ENCODE data around the gene ZNF618. TPM values are rescaled to one million over a fixed set of nuclear protein-coding genes. Genes with fewer than 3 reads are reported as not detected.

The ZNF618 gene
- polyA plus RNA-seq, 1 donor, result 47.9 TPM

GRCh38 chr9:114017741-114018715 lies 141.9 kb downstream of the ZNF618 start:
- no peak for DNase-seq

- no peak for DNase-seq
Observed at GRCh38 chr9:114021578-114021977, 145.5 kb downstream of the ZNF618 start.

DNA sequence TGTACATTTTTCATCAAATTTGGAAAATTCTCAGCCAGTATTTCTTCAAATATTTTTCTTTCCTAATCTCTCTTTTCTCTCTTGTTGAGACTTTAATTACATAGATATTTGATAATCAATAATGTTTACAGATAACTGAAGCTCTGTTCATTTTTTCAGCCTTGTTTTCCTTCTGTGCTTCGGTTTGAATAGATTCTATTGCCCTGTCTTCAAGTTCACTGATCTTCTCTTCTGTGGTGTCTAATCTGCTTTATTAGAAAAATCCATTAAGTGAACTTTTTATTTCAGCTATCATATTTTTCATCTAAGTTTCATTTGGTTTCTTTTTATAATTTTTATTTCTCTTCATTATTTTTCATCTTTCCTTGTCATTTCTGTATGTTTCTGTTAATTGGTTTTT lies 147.9 kb downstream of the ZNF618 start:
- no peak for DNase-seq

GRCh38 chr9:114025196-114025753 lies 149.2 kb downstream of the ZNF618 start:
- DNase-seq, result no peak

DNA sequence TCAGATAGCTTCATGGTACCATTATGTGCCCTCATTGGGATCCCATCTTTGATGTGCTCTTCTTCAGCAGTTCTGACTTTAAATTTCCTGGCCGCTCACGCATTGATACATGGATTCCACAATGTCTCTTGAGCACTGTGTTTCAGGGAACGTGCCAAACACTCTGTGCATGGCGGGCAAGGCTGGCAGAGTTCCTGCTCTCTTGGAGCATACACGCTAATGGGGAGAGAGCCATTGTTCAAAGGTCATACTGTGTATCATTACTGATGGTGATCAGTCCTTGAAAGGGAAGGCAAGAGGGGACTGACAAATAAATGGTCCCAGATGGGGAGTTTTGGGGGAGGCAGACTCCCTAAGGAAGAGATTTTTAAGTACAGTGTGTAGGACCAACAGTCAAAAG lies 149.7 kb downstream of the ZNF618 start:
- no peak for DNase-seq

GRCh38 chr9:114026335-114026734 lies 150.2 kb downstream of the ZNF618 start:
- DNase-seq, result no peak

DNA sequence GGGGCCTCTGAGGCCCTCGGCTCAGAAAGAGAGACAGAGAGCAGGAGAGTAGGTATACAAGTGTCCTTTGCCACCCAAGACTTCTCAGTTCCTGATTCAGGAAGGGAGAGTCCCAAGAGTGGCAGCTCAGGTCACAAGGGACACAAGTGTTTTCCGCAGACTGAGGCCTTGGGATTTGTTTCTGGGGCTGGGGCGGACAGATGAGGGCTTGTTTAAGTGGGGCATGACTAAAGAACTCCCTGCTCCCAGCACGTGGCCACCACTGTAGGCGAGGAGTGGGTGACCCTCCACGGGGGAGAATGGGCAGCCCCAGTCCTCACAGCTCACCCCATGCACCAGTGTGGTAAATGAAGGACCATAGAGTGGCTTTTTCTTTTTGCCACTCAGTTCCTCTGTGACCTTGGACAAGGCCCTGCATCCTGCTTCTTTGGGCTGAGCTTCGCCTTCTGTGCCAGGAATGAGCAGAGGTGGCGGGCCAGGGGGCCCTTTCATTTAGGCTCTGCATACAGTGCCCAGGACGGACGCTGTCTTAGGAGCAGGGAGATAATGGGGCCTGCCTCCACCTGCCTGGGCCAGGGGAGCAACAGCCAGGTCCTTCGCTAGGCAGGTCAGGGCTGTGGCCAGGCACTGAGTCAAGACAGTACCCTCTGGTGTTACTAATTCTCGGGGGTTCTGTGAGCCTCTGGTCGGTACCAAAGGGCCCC lies 151.2 kb downstream of the ZNF618 start:
- no peak for DNase-seq

DNA sequence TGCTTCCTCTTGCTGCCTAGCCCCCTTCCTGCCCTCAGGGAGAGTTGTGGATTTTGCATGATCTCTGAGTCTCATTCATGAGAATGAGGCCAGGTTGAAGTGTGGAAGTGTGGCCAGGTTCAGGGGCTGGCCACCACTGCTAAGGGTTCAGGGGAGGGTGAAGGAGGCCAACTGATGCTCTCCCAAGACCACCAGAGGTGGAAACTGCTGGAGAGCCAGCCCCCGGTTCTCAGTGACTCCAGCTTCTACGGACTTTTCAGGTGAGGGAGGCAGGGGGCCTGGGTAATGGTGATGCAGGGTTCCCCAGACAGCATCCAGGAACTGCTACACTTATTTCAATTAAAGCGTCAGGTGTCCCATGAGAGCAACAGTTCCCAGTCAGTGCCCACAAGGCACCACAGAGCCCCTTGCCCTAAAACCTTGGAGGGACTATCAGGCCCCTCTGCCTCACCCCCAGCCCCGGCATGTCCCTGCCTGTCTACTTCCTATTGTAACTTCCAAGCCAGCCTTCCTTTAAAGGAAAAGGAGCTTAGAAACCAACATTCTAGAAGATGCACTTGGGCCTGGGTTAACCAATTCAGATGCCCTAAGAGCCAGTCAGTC lies 151.9 kb downstream of the ZNF618 start:
- DNase-seq, result no peak

DNA sequence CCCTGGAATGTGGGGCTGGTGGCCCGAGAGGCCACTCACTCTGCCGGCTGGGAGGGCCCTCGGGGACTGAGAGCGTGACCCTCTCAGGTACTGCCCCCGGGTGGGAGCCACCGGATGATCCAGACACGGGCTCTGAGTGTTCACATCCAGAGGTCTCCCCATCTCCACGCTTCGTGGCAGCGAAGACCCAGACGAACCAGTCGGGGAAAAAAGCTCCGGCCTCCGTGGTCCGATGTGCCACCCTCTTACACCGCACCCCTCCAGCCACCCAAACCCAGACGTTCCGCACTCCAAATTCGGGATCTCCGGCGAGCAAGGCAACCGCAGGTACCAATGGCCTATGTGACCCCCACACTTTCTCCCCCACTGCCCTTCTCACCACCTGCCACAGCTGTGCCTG lies 152.5 kb downstream of the ZNF618 start:
- DNase-seq, result no peak

DNA sequence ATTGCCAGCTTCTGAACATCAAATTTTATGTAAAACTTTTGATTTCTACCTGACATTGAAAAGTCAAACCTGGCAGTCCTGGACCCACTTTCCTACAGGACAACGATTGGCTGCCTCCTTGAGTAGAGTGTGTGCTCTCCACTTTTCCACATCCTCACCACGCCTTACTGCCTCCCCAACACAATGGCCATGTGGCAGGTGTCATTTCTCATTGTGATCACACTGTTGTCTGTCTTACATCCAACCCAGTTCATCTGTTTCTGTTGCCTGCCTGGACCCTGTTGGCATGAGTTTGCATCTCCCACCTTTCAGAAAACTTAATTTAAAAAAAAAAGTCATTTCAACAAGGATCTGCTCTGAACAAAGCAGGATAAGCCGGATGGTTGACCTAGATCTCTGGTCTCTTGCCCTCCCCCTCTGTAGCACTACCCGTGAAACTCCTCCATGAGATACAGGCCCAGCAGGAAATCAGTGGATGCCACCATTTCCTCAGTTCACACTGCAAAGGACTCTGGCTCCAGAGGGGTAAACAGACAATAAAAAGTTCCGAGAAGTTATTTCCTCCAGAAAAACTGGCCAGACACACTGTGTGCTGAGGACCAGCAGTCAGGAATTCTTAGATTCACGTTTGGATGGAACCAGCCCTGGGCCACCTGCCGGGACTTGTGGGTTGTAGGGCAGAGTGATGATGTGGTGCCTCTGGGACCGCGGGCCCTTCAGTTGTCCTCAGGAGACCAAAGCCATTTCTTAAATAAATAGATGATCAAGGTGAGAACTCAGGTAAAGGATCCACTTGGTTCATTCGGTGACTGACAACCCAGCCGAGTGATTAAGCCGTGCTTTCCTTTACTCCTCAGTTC lies 153.4 kb downstream of the ZNF618 start:
- no peak for DNase-seq

GRCh38 chr9:114030364-114030763 lies 154.3 kb downstream of the ZNF618 start:
- no peak for DNase-seq

DNA sequence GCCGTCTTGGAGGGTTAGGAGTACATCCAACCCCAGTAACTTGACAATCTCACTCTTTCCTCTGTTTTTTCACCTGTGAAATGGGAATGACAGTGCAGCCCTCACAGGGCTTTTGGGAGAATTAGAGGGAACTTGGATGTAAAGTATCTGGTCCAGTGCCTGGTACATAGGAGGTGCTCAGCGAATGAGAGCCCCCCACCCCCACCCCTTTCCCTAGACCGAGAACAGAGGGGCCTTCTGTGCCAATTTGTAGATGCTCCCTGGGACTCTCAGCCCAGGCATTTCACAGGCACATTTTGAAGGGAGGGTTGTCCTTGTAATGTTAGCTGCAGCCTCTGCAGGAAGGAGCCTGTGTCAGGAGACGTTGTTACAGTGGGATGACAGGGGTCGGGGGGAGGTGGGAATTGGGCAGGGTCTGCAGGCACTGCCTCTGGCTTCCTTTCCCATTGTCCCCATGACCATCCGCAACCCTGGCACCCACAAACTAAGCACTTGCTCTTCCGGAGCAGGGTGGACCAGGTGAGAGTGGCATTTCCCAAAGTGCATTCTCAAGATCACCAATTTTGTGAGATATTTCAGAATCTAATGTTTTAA lies 155.0 kb downstream of the ZNF618 start:
- no peak for DNase-seq

GRCh38 chr9:114031948-114032840 lies 156.1 kb downstream of the ZNF618 start:
- no peak for DNase-seq

- peak; percentile 20 for DNase-seq
Observed at GRCh38 chr9:114033397-114034103, 157.4 kb downstream of the ZNF618 start.

DNA sequence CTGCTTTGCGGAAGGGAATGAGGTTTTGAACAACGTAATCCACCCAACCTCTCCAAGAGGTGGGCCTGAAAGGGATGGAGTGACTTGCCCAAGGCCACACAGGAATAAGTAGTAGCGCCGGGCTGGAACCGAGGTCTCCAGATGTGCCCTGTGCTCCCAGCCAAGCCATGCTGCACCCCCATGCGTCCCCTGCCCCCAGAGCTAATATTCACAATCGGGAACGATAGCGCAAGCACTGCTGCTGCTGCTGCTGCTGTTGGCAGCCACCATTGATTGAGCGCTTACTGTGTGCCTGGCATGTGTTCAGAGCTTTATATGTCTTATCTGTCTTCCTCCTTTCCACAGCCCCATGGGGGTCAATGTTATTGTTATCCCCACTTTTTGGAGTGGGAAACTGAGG lies 158.1 kb downstream of the ZNF618 start:
- DNase-seq, result no peak

GRCh38 chr9:114034661-114035062 lies 158.6 kb downstream of the ZNF618 start:
- DNase-seq, result no peak

DNA sequence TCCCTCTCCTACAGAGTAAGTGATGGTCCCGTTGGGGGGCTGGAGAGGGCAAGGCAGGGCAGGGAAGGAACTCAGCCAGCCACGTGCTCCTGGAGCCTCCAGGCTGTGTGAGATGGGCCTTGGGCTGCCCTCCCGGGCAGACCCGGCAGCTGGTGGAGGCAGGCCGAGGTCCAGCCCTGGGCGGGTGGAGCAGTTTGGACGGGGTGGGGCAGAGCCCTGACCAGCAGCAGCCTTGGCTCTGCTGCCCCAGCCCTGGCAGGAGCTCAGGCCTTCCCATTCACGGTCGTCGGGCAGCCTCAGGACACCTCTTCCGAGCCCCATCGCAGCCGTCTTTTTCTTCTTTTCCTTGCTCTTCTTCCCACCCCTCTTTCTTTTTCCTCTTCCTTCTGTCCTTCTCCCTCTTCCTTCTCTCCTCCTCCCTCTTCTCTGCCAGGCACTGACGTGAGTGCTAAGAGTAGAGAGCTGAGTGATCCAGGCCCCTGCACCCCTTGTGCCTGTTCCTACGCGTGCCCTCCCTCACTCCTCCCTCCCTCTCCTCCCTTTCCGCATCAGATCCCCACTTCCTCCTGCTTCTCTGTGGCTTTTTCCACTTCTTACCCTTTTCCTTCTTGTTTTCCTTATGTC lies 159.2 kb downstream of the ZNF618 start:
- no peak for DNase-seq

- no peak for DNase-seq
Observed at GRCh38 chr9:114035845-114036801, 160.0 kb downstream of the ZNF618 start.

Data from left kidney (tissue), 2 donors.